ENCODE data around the gene HOXA5. TPM values are rescaled to one million over a fixed set of nuclear protein-coding genes. Genes with fewer than 3 reads are reported as not detected.
A peak's percentile ranks its signal among the peaks of the same experiment; 100 is the strongest.

The HOXA5 gene
- total RNA-seq, 1 donor from 2014 or later: not detected

DNA sequence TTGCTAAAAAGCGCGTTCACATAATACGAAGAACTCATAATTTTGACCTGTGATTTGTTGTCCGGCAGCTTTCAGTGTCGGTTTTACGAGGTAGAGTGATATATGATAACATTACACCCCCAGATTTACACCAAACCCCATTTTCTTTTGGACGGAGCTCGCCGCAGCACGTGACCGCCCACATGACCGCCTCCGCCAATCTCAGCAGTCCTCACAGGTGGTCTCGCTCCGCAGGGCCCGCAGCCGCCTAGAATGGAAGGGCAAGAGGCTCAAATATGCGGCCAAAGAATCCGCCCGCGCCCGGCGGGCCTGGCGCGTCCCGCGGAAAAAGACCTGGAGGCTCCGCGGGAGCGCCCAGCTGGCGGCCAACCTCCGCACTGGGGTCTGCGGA, 13.0 kb upstream of the HOXA5 start, which contains the start of gene HOXA7:
TSS of gene HOXA7 (minus strand) at position 168 of the 391 bp plus-strand sequence. CDS start at position 38, 130 bp downstream.
- Mint-ChIP-seq H3K27ac (ENCODE audit: unreplicated experiment) (no peak within 1 kb of the TSS), H3K9me3 (ENCODE audit: low read depth) (peaks cover 4% of the 10 kb centered on the region), H3K4me3 (ENCODE audit: unreplicated experiment) (no peak within 1 kb of the TSS), H3K36me3 (ENCODE audit: low read depth) (peaks cover 7% of the 10 kb centered on the region), H3K4me1 (ENCODE audit: low read depth) (peaks cover 16% of the 10 kb centered on the region), H3K27me3 (ENCODE audit: low read depth) (peaks cover 79% of the 10 kb centered on the region)
- TF ChIP-seq, protein P1, sequence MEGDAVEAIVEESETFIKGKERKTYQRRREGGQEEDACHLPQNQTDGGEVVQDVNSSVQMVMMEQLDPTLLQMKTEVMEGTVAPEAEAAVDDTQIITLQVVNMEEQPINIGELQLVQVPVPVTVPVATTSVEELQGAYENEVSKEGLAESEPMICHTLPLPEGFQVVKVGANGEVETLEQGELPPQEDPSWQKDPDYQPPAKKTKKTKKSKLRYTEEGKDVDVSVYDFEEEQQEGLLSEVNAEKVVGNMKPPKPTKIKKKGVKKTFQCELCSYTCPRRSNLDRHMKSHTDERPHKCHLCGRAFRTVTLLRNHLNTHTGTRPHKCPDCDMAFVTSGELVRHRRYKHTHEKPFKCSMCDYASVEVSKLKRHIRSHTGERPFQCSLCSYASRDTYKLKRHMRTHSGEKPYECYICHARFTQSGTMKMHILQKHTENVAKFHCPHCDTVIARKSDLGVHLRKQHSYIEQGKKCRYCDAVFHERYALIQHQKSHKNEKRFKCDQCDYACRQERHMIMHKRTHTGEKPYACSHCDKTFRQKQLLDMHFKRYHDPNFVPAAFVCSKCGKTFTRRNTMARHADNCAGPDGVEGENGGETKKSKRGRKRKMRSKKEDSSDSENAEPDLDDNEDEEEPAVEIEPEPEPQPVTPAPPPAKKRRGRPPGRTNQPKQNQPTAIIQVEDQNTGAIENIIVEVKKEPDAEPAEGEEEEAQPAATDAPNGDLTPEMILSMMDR (IDR thresholded peaks at IDR 0.05): no peak
- no peak for DNase-seq (ENCODE audit: low spot score)

DNA sequence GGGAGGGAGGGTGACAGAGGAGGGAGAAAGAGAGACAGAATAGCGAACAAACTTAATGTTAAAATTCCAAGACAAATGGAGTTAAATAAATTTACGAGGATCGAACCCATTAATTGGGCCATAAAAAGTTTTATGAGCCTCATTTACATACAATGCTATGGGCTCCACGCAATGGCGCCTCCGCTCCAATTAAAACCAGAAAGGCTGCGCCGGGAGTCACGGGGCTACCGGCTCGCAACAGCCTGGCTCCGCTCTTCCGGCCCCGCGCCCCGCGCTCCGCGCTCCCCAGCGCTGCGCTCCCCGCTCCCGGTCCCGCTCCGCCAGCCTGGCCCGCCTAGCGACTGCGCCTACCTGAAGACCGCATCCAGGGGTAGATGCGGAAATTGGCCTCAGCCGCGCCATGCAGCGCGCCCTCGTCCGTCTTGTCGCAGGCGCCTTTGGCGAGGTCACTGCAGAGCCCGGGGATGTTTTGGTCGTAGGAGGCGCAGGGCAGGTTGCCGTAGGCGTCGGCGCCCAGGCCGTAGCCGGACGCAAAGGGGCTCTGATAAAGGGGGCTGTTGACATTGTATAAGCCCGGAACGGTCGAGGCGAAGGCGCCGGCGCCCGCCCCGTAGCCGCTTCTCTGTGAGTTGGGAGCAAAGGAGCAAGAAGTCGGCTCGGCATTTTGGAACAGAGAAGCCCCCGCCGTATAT, 12.5 kb upstream of the HOXA5 start:
- Mint-ChIP-seq H3K27ac (ENCODE audit: unreplicated experiment) (no peak overlapping the region), H3K27me3 (ENCODE audit: low read depth) (peaks cover 81% of the 10 kb centered on the region), H3K4me3 (ENCODE audit: unreplicated experiment) (no peak overlapping the region), H3K4me1 (ENCODE audit: low read depth) (peaks cover 19% of the 10 kb centered on the region), H3K36me3 (ENCODE audit: low read depth) (peaks cover 7% of the 10 kb centered on the region), H3K9me3 (ENCODE audit: low read depth) (peaks cover 4% of the 10 kb centered on the region)
- DNase-seq (ENCODE audit: low spot score): no peak
- TF ChIP-seq, protein P1 (IDR thresholded peaks at IDR 0.05): no peak

DNA sequence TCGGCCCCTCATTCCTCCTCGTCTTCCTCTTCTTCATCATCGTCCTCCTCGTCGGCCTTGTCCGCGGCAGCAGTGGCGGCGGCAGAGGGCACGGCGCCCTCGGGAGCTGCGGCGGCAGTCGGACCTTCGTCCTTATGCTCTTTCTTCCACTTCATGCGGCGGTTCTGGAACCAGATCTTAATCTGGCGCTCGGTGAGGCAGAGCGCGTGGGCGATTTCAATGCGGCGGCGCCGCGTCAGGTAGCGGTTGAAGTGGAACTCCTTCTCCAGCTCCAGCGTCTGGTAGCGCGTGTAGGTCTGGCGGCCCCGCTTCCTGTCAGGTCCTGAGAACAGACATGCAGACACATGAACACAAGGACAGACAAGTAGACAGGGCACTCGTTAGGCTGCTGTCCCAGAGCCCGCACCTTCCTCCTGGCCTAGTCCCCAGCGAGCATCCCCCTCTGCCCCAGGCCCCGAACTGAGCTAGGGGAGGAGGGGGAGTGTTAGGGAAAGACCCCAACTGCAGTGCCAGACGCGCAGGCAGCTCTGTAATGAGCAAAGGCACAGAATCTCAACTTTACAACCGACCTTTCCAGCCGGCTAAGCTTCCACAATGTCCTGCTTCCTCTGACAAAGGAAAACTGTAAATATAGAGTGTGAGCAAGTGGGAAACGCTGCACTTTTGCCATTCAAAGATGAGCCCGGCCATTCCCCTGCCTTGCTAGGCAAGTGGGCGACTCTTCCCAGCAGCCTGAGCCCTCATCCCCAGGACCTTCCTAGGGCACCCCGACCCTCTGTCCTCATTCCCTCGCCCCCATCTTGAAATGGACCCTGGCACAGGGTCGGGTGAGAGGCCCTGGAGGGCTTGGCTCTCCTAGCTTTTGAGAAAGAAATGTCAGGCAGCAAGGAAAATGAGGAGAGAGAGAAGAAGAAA, 11.7 kb upstream of the HOXA5 start:
- Mint-ChIP-seq H3K4me3 (ENCODE audit: unreplicated experiment) (peak overlapping the region; percentile 28), H3K36me3 (ENCODE audit: low read depth) (peaks cover 7% of the 10 kb centered on the region), H3K27ac (ENCODE audit: unreplicated experiment) (no peak overlapping the region), H3K9me3 (ENCODE audit: low read depth) (peaks cover 4% of the 10 kb centered on the region), H3K27me3 (ENCODE audit: low read depth) (peaks cover 83% of the 10 kb centered on the region), H3K4me1 (ENCODE audit: low read depth) (peaks cover 19% of the 10 kb centered on the region)
- TF ChIP-seq, protein P1 (IDR thresholded peaks at IDR 0.05): no peak
- peak; percentile 84 for DNase-seq (ENCODE audit: low spot score)

DNA sequence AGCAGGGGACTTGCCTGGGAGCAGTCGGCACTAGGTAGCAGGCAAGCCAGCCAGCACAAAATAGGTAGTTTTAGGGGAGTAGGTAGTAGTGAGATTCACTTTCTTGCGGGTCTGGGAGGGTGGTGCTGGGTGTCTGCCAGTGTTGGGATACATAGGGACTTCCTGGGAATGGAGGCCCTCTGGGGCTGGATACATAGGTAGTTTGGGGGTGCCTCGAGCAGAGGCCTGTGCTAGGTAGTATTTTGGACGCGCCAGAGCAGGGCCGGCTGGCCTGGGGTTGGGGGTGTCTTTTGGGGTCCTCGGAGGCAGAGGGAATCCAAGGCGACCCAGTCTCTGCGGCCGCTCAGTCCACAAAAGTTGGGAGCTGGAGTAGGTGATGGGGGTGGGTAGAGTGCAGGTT, 10.9 kb upstream of the HOXA5 start:
- no peak overlapping the region for H3K27ac Mint-ChIP-seq (ENCODE audit: unreplicated experiment)
- DNase-seq (ENCODE audit: low spot score): no peak
- TF ChIP-seq, protein P1 (IDR thresholded peaks at IDR 0.05): no peak
- peaks cover 19% of the 10 kb centered on the region for H3K4me1 Mint-ChIP-seq (ENCODE audit: low read depth)
- H3K27me3 Mint-ChIP-seq (ENCODE audit: low read depth): peaks cover 86% of the 10 kb centered on the region
- H3K4me3 Mint-ChIP-seq (ENCODE audit: unreplicated experiment): no peak overlapping the region
- peaks cover 4% of the 10 kb centered on the region for H3K9me3 Mint-ChIP-seq (ENCODE audit: low read depth)
- H3K36me3 Mint-ChIP-seq (ENCODE audit: low read depth): peaks cover 7% of the 10 kb centered on the region

DNA sequence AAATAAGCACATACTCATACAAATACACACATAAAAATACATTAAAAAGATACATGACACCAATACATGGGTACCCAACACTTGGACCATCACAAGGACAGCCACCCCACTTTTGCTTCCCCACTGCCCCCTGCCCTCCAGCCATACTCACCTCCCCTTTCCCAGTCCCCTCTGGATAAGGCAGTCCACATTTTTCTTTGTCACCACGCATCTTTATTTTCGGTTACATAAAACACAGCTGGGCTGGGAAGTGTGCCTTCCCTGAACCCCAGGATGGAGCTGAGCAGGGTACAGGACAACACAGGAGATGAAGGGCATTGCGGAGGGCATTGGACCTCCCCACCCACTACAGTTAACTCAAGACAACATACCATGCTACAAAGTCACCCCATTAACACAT, 10.0 kb upstream of the HOXA5 start:
- peaks cover 5% of the 10 kb centered on the region for H3K36me3 Mint-ChIP-seq (ENCODE audit: low read depth)
- no peak for DNase-seq (ENCODE audit: low spot score)
- H3K27ac Mint-ChIP-seq (ENCODE audit: unreplicated experiment): no peak overlapping the region
- peaks cover 2% of the 10 kb centered on the region for H3K9me3 Mint-ChIP-seq (ENCODE audit: low read depth)
- H3K27me3 Mint-ChIP-seq (ENCODE audit: low read depth): peaks cover 86% of the 10 kb centered on the region
- TF ChIP-seq, protein P1 (IDR thresholded peaks at IDR 0.05): no peak
- H3K4me1 Mint-ChIP-seq (ENCODE audit: low read depth): peaks cover 19% of the 10 kb centered on the region
- H3K4me3 Mint-ChIP-seq (ENCODE audit: unreplicated experiment): no peak overlapping the region
